Fibroblast of peridontal ligament (primary cell): ENCODE measurements around the gene UBL4B.
A peak's percentile ranks its signal among the peaks of the same experiment; 100 is the strongest.

Source experiments
- DNase-seq: peaks from one replicate; pipeline ENCODE4 v3.0.0-alpha.2; 2010; ENCODE audit errors: extremely low read depth

Gene UBL4B

GRCh38 chr1:110084227-110085078 lies 27.8 kb upstream of the UBL4B start:
- DNase-seq: peak; percentile 59

- DNase-seq: no peak
Observed at GRCh38 chr1:110085671-110086070, 26.6 kb upstream of the UBL4B start.

- no peak for DNase-seq
Observed at GRCh38 chr1:110086961-110087360, 25.3 kb upstream of the UBL4B start.

- peak; percentile 64 for DNase-seq
Observed at GRCh38 chr1:110087812-110088738, 24.2 kb upstream of the UBL4B start.

- DNase-seq: no peak
Observed at GRCh38 chr1:110088739-110089316, 23.4 kb upstream of the UBL4B start.

- DNase-seq: no peak
Observed at GRCh38 chr1:110089561-110090275, 22.5 kb upstream of the UBL4B start.

GRCh38 chr1:110091381-110091780 lies 20.9 kb upstream of the UBL4B start:
- no peak for DNase-seq

- DNase-seq: no peak
Observed at GRCh38 chr1:110091791-110092190, 20.5 kb upstream of the UBL4B start.

GRCh38 chr1:110092991-110093390 lies 19.3 kb upstream of the UBL4B start:
- no peak for DNase-seq

GRCh38 chr1:110094931-110095654 lies 17.1 kb upstream of the UBL4B start:
- no peak for DNase-seq

- no peak for DNase-seq
Observed at GRCh38 chr1:110097507-110098221, 14.6 kb upstream of the UBL4B start.

GRCh38 chr1:110098222-110099026 lies 13.8 kb upstream of the UBL4B start:
- no peak for DNase-seq

- no peak for DNase-seq
Observed at GRCh38 chr1:110100335-110100734, 11.9 kb upstream of the UBL4B start.

GRCh38 chr1:110102081-110102480 lies 10.2 kb upstream of the UBL4B start:
- no peak for DNase-seq

GRCh38 chr1:110106013-110106941 lies 6.0 kb upstream of the UBL4B start:
- peak; percentile 69 for DNase-seq

- no peak for DNase-seq
Observed at GRCh38 chr1:110107867-110108469, 4.3 kb upstream of the UBL4B start.

GRCh38 chr1:110111081-110111480 lies 1.2 kb upstream of the UBL4B start:
- DNase-seq: no peak

- no peak for DNase-seq
Observed at GRCh38 chr1:110112656-110113055, 413 bp downstream of the UBL4B start.
